Effector memory CD4-positive, alpha-beta T cell (primary cell): ENCODE measurements around the gene TNNI3.
"Not testable (repeated sequence)": the region's sequence is repeated elsewhere in the genome, so short reads cannot be mapped to it uniquely, and the experiment has no call there.

Experiments used
- DNase-seq, 3 donors: peaks; one replicate each; pipeline ENCODE4 v3.0.0-alpha.2; 2020
- H3K27ac ChIP-seq: 2 replicates; pipeline ENCODE4 v1.7.0; 2013; ENCODE audit warnings: mild to moderate bottlenecking, low read length, moderate library complexity; ENCODE audit not compliant: insufficient read depth, poor library complexity, severe bottlenecking
- H3K27me3 ChIP-seq: replicated peaks from 2 replicates; pipeline ENCODE4 v1.7.0; 2013; ENCODE audit warnings: mild to moderate bottlenecking, low read length; ENCODE audit not compliant: insufficient read depth, control insufficient read depth, poor library complexity, severe bottlenecking
- H3K36me3 ChIP-seq: 2 replicates; pipeline ENCODE4 v1.7.0; 2013; ENCODE audit warnings: mild to moderate bottlenecking, low read length, moderate library complexity; ENCODE audit not compliant: control insufficient read depth, insufficient read depth
- H3K4me1 ChIP-seq: 2 replicates; pipeline ENCODE4 v1.7.0; 2013; ENCODE audit warnings: low read length, mild to moderate bottlenecking; ENCODE audit not compliant: control insufficient read depth, insufficient read depth, poor library complexity, severe bottlenecking
- H3K4me3 ChIP-seq: 2 replicates; pipeline ENCODE4 v1.7.0; 2013; ENCODE audit warnings: low read length, low read depth, mild to moderate bottlenecking; ENCODE audit not compliant: insufficient read depth, poor library complexity, severe bottlenecking
- H3K9me3 ChIP-seq: 2 replicates; pipeline ENCODE4 v1.7.0; 2013; ENCODE audit warnings: mild to moderate bottlenecking, low read length, moderate library complexity; ENCODE audit not compliant: control insufficient read depth

Gene TNNI3

DNA sequence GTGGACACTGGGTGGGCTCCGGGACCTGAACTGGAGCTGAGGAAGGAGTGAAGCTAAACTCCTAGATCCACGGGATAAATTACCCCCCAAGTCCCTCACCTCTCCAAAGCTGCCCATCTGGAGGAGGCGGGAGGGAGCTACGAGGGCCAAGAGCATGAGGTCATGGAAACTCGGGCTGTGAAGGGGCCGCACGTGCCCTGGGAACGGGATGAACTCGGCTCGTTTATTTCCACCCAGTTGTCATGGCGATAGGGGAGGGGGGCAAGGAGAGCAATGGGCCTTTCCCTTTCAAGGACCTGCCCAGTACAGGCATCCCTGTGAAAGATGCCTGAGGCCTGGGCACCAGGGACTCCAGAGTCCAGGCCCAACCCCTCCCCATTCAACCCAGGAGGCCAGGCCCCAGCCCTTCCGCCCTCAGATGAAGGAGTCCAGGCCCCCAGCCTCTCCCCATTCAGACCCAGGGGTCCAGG lies 43.9 kb downstream of the TNNI3 start:
- Histone ChIP-seq H3K4me1 (peaks cover 20% of the 10 kb centered on the region), H3K4me3 (no peak overlapping the region), H3K27ac (no peak overlapping the region), H3K27me3 (no peaks in the 10 kb centered on the region), H3K9me3 (no peaks in the 10 kb centered on the region), H3K36me3 (peaks cover 29% of the 10 kb centered on the region)
- DNase-seq: no peak

DNA sequence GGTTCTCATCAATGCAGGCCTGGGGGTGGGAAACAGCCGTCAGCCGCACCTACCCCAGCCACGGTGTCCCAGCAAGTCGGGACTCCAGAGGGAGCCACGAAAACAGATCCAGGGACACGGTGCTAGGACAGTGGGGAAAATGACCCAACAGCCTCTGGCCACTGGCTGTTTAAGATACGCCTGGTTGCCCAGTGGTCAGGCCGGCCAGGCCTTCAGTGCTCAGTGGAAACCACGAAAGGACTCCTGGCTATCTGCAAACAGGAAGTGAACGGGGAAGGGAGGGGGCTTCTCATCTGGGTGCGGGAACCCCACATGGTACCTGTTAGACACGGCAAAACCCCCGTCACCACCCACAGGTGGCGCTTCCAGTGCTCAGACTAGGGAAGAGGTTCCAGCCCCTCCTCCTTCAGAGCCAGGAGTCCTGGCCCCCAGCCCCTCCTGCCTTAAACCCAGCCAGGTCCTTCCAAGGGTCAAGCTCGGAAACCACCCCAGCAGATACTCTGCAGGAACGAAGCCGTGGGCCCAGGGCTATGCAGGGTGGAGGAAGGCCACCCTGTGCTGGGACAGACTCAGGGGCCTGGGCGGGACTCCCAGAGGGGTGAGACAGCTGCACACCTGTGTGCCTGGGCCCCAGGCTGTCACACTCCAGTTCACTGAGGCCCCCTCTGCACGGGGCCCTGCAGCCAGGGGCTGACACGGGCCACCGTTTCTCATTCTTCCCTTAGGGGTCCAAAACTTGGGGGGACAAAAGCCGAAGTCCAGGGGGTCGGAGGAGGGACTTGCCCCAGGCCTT lies 44.6 kb downstream of the TNNI3 start:
- Histone ChIP-seq H3K9me3 (no peaks in the 10 kb centered on the region), H3K4me1 (peaks cover 14% of the 10 kb centered on the region), H3K36me3 (peaks cover 29% of the 10 kb centered on the region), H3K27me3 (no peaks in the 10 kb centered on the region), H3K27ac (no peak overlapping the region), H3K4me3 (no peak overlapping the region)
- no peak for DNase-seq

- no peak overlapping the region for H3K4me3 ChIP-seq
Observed at GRCh38 chr19:55112246-55112776, 45.2 kb downstream of the TNNI3 start.

GRCh38 chr19:55111238-55111831 lies 46.2 kb downstream of the TNNI3 start:
- Histone ChIP-seq H3K27ac (no peak overlapping the region), H3K36me3 (peaks cover 29% of the 10 kb centered on the region)

More at GRCh38 chr19:55112246-55112776, 45.2 kb downstream of the TNNI3 start:
- Histone ChIP-seq H3K9me3 (no peaks in the 10 kb centered on the region), H3K27ac (no peak overlapping the region), H3K27me3 (no peaks in the 10 kb centered on the region), H3K4me1 (peaks cover 12% of the 10 kb centered on the region), H3K36me3 (peaks cover 29% of the 10 kb centered on the region)
- DNase-seq: no peak

DNA sequence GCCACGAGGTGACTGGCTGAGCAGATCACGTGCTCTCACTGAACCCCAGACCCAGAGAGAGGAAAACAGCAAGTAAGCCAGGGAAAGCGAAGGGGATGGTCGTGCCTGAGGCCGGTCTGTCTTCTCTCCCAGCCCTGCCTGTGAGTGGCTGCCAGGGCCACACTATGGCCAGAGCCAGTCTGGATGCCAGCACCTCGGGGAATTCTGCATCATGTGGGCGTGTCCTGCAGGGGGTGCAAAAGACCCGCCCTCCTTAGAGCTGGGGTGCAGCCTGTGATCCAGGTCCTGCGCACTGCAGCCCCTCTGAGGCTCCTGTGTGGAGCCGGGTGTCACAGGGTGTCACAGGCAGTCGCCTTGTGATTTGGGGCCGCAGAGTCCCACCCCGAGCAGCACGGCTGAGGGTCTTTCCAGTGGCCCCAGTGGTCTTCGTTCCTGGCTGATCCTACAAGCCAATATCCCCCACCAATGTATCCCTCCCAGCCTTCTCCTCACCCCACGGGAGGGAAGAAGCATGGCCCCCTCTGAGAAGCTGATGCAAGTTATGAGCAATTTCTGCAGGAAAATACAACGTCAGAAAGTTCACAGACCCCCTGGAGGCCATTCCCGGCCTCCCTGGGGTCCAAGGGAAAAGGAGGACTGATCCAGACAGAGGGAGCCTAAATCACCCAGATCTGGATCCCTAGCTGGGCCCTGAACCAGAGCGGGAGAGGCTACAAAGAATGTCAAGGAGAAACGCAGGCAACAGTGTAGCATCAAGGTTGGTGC lies 47.8 kb downstream of the TNNI3 start:
- DNase-seq: no peak
- H3K4me3 ChIP-seq: no peak overlapping the region
- no peaks in the 10 kb centered on the region for H3K9me3 ChIP-seq
- no peak overlapping the region for H3K27ac ChIP-seq
- no peaks in the 10 kb centered on the region for H3K27me3 ChIP-seq
- peaks cover 29% of the 10 kb centered on the region for H3K36me3 ChIP-seq
- no peaks in the 10 kb centered on the region for H3K4me1 ChIP-seq

More at GRCh38 chr19:55111238-55111831, 46.2 kb downstream of the TNNI3 start:
- DNase-seq: no peak
- H3K4me1 ChIP-seq: peaks cover 8% of the 10 kb centered on the region
- H3K27me3 ChIP-seq: no peaks in the 10 kb centered on the region
- H3K4me3 ChIP-seq: no peak overlapping the region
- no peaks in the 10 kb centered on the region for H3K9me3 ChIP-seq

DNA sequence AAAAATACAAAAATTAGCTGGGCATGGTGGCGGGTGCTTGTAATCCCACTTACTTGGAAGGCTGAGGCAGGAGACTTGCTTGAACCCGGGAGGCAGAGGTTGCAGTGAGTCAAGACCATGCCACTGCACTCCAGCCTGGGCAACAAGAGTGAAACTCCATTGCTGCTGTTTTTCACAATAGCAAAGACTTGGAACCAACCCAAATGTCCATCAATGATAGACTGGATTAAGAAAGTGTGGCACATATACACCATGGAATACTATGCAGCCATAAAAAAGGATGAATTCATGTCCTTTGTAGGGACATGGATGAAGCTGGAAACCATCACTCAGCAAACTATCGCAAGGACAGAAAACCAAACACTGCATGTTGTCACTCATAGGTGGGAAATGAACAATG lies 50.3 kb downstream of the TNNI3 start:
- not testable (repeated sequence) for DNase-seq
- H3K36me3 ChIP-seq: peaks cover 27% of the 10 kb centered on the region

GRCh38 chr19:55106591-55106990 lies 50.9 kb downstream of the TNNI3 start:
- no peaks in the 10 kb centered on the region for H3K27me3 ChIP-seq
- H3K36me3 ChIP-seq: peaks cover 30% of the 10 kb centered on the region

More for the DNA sequence above, 50.3 kb downstream of the TNNI3 start:
- not testable (repeated sequence) for H3K4me3 ChIP-seq, H3K9me3 ChIP-seq, H3K4me1 ChIP-seq, H3K27ac ChIP-seq, H3K27me3 ChIP-seq

DNA sequence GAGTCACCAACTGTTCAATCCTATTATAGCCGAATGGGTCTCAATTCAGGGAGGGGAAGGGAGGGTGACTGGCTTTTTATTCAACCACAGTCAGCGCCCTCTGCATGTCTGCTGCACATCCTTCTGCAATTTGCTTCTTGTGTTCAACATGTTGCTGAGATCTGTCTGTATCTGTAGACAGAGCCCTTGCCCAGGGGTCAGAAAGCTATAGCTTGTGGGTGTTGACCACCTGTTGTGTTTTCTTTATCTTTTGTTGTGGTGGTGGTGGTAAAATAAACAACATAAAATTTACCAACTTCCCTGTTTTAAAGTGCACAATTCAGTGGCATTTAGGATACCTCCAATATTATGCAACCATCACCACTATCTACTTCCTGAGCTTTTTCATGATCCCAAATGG lies 52.3 kb downstream of the TNNI3 start:
- Histone ChIP-seq H3K4me3 (no peak overlapping the region), H3K9me3 (no peaks in the 10 kb centered on the region), H3K4me1 (no peaks in the 10 kb centered on the region), H3K27me3 (no peaks in the 10 kb centered on the region), H3K27ac (no peak overlapping the region), H3K36me3 (peaks cover 31% of the 10 kb centered on the region)
- DNase-seq: no peak

More at GRCh38 chr19:55106591-55106990, 50.9 kb downstream of the TNNI3 start:
- Histone ChIP-seq H3K4me1 (no peaks in the 10 kb centered on the region), H3K9me3 (no peaks in the 10 kb centered on the region), H3K27ac (no peak overlapping the region), H3K4me3 (no peak overlapping the region)
- DNase-seq: no peak

DNA sequence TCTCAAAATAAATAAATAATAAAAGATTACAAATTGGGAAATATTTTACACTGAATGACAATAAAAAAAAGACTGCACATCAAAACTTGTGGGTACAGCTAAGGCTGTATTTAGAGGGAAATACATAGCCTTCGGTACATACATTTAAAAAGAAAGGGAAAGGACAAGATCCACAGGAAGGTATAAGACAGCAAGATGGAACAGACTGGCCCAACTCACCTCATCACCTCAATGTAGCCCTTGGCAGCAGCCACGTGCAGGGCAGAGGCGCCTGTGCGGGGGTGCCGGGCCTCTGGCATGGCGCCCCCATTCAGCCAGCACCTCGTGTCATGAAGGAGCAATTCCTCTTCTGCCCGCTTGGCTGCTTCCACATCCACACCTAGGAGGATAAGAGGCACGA lies 54.3 kb downstream of the TNNI3 start:
- Histone ChIP-seq H3K9me3 (no peaks in the 10 kb centered on the region), H3K27ac (no peak overlapping the region), H3K27me3 (no peaks in the 10 kb centered on the region), H3K36me3 (peaks cover 29% of the 10 kb centered on the region), H3K4me3 (no peak overlapping the region), H3K4me1 (no peaks in the 10 kb centered on the region)
- no peak for DNase-seq
